Choroid plexus epithelial cell (primary cell): ENCODE results near the gene POU2F2.

Source experiments
- DNase-seq: peaks from one replicate; pipeline ENCODE4 v3.0.0-alpha.2; 2010; ENCODE audit warnings: low read depth
- H3K4me3 ChIP-seq: 2 replicates; pipeline ENCODE4 v1.5.1; 2011; ENCODE audit warnings: low read depth, mild to moderate bottlenecking, control low read depth, low read length, moderate library complexity
- CTCF ChIP-seq: conservative IDR thresholded peaks from 2 replicates; pipeline ENCODE4 v1.5.1; 2011; ENCODE audit warnings: low read depth, mild to moderate bottlenecking, control low read depth, inconsistent platforms, low read length, moderate library complexity

The POU2F2 gene

GRCh38 chr19:42120276-42120980 is 11.8 kb downstream of the POU2F2 start:
- no peak for DNase-seq
- H3K4me3 ChIP-seq, result no peak overlapping the region
- TF ChIP-seq CTCF, result no peak

- no peak overlapping the region for H3K4me3 ChIP-seq
- no peak for TF ChIP-seq CTCF
- no peak for DNase-seq
These were observed 15.2 kb downstream of the POU2F2 start for GRCh38 chr19:42117076-42117475.

GRCh38 chr19:42116308-42117075 is 15.8 kb downstream of the POU2F2 start:
- no peak for DNase-seq
- no peak overlapping the region for H3K4me3 ChIP-seq
- TF ChIP-seq CTCF, result peak; percentile 22

GRCh38 chr19:42115705-42116104 is 16.5 kb downstream of the POU2F2 start:
- H3K4me3 ChIP-seq, result no peak overlapping the region
- no peak for TF ChIP-seq CTCF

GRCh38 chr19:42115219-42115618 is 17.0 kb downstream of the POU2F2 start:
- no peak overlapping the region for H3K4me3 ChIP-seq
- DNase-seq, result peak; percentile 62
- TF ChIP-seq CTCF, result no peak

More at GRCh38 chr19:42115705-42116104, 16.5 kb downstream of the POU2F2 start:
- no peak for DNase-seq

GRCh38 chr19:42114412-42114811 is 17.8 kb downstream of the POU2F2 start:
- H3K4me3 ChIP-seq, result no peak overlapping the region
- no peak for TF ChIP-seq CTCF
- peak; percentile 26 for DNase-seq
